Skin epidermis (tissue), 12 donors: Measurements from ENCODE around the gene DLX2.
"Not testable (repeated sequence)": the region's sequence is repeated elsewhere in the genome, so short reads cannot be mapped to it uniquely, and the experiment has no call there.

Experiments
- H3K27ac ChIP-seq, 21 experiments: fragments of 200-600 bp; sonication (generic) in 11 of 21; one replicate each; pipeline ENCODE4 v1.5.0; 2020; ENCODE audit warnings: mild to moderate bottlenecking in 3 of 21, inconsistent platforms in 2 of 21, moderate library complexity in 2 of 21
- H3K4me3 ChIP-seq, 7 experiments: fragments of 200-600 bp; sonication (generic) in 2 of 7; one replicate each; pipeline ENCODE4 v1.5.0; 2020; ENCODE audit warnings: inconsistent platforms in 2 of 7, mild to moderate bottlenecking in 2 of 7, moderate library complexity in 1 of 7

Gene DLX2

DNA sequence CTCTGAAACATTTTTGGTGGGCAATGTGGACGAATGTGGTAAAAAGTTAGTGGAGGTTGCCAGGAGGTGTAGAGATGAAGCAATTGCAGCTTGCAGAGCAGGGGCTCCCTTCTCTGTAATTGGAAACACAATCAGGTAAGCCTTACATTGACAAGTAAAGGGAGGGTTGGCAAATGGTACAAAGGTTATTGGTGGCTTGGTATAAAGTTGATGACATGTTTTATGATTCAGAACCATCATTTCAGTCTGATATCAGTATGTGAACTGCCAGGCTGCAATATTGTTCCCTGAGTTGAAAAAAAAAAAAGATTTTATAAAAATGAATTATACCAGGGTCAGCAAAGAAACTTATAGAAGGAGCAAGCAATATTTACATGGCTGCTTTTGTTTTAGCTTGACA, 31.8 kb downstream of the DLX2 start:
- Histone ChIP-seq H3K27ac (no peak overlapping the region), H3K4me3 (no peak overlapping the region)

DNA sequence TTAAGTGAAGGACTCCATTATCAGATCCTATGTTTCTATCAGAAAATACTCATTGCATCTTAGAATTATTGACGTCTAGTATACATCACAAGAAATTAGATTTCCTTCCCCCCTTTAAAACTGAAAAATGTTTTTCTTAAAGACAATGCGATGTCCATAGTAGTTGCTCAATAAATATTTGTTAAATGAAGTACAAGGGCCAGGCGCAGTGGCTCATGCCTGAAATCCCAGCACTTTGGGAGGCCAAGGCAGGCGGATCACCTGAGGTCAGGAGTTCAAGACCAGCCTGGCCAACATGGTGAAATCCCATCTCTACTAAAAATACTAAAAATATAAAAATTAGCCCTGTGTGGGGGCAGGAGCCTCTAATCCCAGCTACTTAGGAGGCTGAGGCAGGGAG, 34.8 kb downstream of the DLX2 start:
- H3K27ac ChIP-seq = not testable (repeated sequence)

DNA sequence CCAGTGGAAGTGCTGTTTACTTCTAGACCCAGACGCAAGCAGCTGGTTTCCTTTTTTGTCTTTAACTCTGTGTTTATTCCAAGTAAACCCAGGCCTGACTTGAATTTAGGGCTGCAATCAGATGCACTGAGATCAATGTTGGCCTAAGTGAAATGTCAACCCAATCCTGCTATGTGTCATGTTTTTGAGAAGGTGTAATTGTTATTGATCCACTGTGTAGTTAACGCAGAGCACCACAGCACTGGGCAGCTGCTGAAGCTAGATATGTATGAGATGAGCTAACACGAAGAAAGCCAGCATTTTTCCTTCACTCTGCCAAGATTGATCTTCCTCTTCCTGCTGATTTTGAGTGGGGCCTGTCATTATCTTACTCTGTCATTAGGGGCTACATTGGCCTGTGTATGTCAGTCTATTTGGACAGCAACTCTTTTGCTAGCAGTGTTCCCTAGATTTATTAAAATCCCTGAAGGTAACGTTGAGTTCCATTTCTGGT, 36.3 kb downstream of the DLX2 start:
- no peak overlapping the region for H3K4me3 ChIP-seq

More for the DNA sequence above, 34.8 kb downstream of the DLX2 start:
- not testable (repeated sequence) for H3K4me3 ChIP-seq

DNA sequence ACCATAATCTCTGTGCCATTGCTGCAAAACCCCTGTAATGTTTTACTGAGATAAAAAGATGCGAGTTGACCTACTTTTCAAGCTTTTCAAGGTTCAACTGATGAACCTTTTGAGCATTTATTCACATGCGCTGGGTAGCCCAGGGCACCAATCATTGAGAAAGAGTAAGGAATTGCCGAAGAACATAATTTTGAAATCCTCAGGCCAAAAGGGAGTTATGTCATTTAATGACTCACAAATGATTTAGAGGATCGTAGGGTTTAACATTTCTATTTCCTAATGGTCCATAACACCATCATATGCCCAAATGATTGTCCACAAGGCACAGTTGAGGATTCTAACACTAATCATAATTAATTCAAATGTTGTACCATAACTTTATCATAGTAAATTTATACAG, 37.6 kb downstream of the DLX2 start:
- no peak overlapping the region for H3K4me3 ChIP-seq
- H3K27ac ChIP-seq = no peak overlapping the region

More for the DNA sequence above, 36.3 kb downstream of the DLX2 start:
- H3K27ac ChIP-seq = no peak overlapping the region

- H3K27ac ChIP-seq = no peak overlapping the region
- no peak overlapping the region for H3K4me3 ChIP-seq
These were observed 39.3 kb downstream of the DLX2 start for GRCh38 chr2:172063446-172063845.

GRCh38 chr2:172062402-172063004, 40.2 kb downstream of the DLX2 start:
- no peak overlapping the region for H3K4me3 ChIP-seq

DNA sequence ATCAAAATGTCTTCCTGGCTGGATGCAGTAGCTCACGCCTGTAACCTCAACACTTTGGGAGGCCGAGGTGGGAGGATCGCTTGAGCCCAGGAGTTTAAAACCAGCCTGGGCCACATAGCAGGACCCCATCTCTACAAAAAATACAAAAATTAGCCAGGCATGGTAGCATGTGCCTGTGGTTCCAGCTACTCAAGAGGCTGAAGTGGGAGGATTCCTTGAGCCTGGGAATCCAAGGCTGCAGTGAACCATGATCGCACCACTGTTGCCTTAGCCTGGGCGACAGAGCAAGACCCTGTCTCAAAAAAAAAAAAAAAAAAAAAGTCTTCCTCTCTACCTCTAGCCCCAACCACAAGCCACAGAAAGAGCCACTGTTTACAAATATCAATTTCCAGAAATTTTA, 42.6 kb downstream of the DLX2 start:
- not testable (repeated sequence) for H3K27ac ChIP-seq, H3K4me3 ChIP-seq

More at GRCh38 chr2:172062402-172063004, 40.2 kb downstream of the DLX2 start:
- no peak overlapping the region for H3K27ac ChIP-seq

DNA sequence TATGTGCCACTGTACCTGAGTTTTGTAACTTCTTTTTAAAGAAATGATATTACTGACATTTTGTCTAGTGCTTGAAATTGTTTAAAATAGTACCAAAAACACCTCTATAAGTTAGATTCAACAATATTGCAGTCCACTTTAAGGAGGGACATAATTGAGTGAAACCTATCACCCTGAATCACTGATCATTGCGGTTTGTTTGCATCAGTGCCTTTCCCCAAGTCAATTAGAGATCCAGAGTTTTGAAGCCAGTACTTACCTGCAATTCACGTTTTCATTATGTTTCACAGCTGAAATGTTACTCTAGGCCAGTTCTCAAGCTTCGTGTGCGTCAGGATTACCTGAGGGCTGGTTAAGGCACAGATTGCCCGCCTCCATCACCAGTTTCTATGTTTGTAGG, 44.0 kb downstream of the DLX2 start:
- no peak overlapping the region for H3K27ac ChIP-seq
- no peak overlapping the region for H3K4me3 ChIP-seq

- no peak overlapping the region for H3K4me3 ChIP-seq
- no peak overlapping the region for H3K27ac ChIP-seq
These were observed 46.4 kb downstream of the DLX2 start for GRCh38 chr2:172056293-172056692.

DNA sequence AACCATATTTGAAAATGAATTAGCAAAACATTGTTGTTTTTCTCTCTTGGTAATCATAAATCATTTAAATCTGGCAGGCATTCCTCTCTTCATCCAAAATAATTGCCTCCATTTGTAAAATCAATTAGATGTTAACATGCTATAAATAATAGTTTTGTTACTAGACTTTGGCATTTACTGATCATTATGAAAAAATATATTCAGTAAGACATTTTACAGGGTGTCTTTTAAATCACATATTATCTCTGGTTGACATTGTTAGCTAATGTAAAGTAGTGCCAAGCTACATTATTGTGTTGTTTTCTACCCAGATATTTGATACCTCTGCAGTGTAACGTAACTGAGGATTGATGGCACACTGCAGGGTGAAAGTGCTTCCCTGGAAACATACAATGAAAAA, 49.2 kb downstream of the DLX2 start:
- H3K4me3 ChIP-seq = no peak overlapping the region
- H3K27ac ChIP-seq = no peak overlapping the region

- Histone ChIP-seq H3K4me3 (no peak overlapping the region), H3K27ac (no peak overlapping the region)
These were observed 50.4 kb downstream of the DLX2 start for GRCh38 chr2:172052000-172052983.

GRCh38 chr2:172050479-172051125, 52.1 kb downstream of the DLX2 start:
- Histone ChIP-seq H3K4me3 (no peak overlapping the region), H3K27ac (no peak overlapping the region)

GRCh38 chr2:172049567-172050120, 53.1 kb downstream of the DLX2 start:
- H3K27ac ChIP-seq = no peak overlapping the region
- no peak overlapping the region for H3K4me3 ChIP-seq
